GM18507 (cell line): ENCODE results near the gene TMEM208.

Experiments
- DNase-seq: peaks from one replicate; pipeline ENCODE4 v3.0.0; 2011; ENCODE audit warnings: low read depth; ENCODE audit not compliant: insufficient read length; ENCODE audit errors: extremely low spot score
- FAIRE-seq: peaks from 2 replicates; lab custom pipeline; 2011; peaks lifted over from hg19 to GRCh38; lab: Jason Lieb, UNC

TMEM208 gene

GRCh38 chr16:67206129-67206837, 20.6 kb upstream of the TMEM208 start:
- no peak for DNase-seq
- FAIRE-seq = no peak

- DNase-seq (no peak), FAIRE-seq (no peak)
Measured at GRCh38 chr16:67206838-67207248, 20.1 kb upstream of the TMEM208 start.

- no peak for FAIRE-seq
- DNase-seq = no peak
Measured at GRCh38 chr16:67207249-67208091, 19.5 kb upstream of the TMEM208 start.

- DNase-seq = no peak
- no peak for FAIRE-seq
Measured at GRCh38 chr16:67208154-67208896, 18.6 kb upstream of the TMEM208 start.

- FAIRE-seq (no peak), DNase-seq (no peak)
Measured at GRCh38 chr16:67209565-67209964, 17.4 kb upstream of the TMEM208 start.

GRCh38 chr16:67210069-67210937, 16.6 kb upstream of the TMEM208 start:
- DNase-seq (no peak), FAIRE-seq (no peak)

- FAIRE-seq = no peak
- DNase-seq = no peak
Measured at GRCh38 chr16:67211674-67212073, 15.3 kb upstream of the TMEM208 start.

GRCh38 chr16:67212766-67213165, 14.2 kb upstream of the TMEM208 start:
- FAIRE-seq (no peak), DNase-seq (no peak)

GRCh38 chr16:67213197-67214019, 13.5 kb upstream of the TMEM208 start:
- FAIRE-seq (no peak), DNase-seq (no peak)

- no peak for DNase-seq
- no peak for FAIRE-seq
Measured at GRCh38 chr16:67215706-67216105, 11.2 kb upstream of the TMEM208 start.

GRCh38 chr16:67216612-67217490, 10.1 kb upstream of the TMEM208 start:
- FAIRE-seq = no peak
- DNase-seq = no peak

GRCh38 chr16:67223992-67224391, 2.9 kb upstream of the TMEM208 start:
- DNase-seq (no peak), FAIRE-seq (no peak)

GRCh38 chr16:67226295-67226803, 581 bp upstream of the TMEM208 start:
- DNase-seq = no peak
- FAIRE-seq = peak; percentile 9

- FAIRE-seq = no peak
- no peak for DNase-seq
Measured at GRCh38 chr16:67227567-67227921, 614 bp downstream of the TMEM208 start.

GRCh38 chr16:67228034-67228785, 1.3 kb downstream of the TMEM208 start:
- no peak for FAIRE-seq
- DNase-seq = no peak

- FAIRE-seq = no peak
- DNase-seq = no peak
Measured at GRCh38 chr16:67228905-67229304, 2.0 kb downstream of the TMEM208 start.
